Measurements from ENCODE around the gene DSCAML1. TPM values are rescaled to one million over a fixed set of nuclear protein-coding genes. Genes with fewer than 3 reads are reported as not detected.

The DSCAML1 gene
- total RNA-seq, 1 experiment from 2014 or later, result 0.15 TPM

- Histone ChIP-seq H2BK15ac (ENCODE audit: low read depth, low read length) (no peak overlapping the region), H4K20me1 (ENCODE audit: control insufficient read depth, insufficient read depth, insufficient read length) (no peaks in the 10 kb centered on the region), H2BK20ac (ENCODE audit: low read depth, low read length, poor library complexity, severe bottlenecking) (no peak overlapping the region), H4K5ac (ENCODE audit: insufficient read length, low read depth, low read length) (no peak overlapping the region), H3K9me3 (ENCODE audit: control insufficient read depth, low read depth, low read length) (peaks cover 5% of the 10 kb centered on the region), H3K23me2 (ENCODE audit: insufficient read length, low read depth, low read length, poor library complexity, severe bottlenecking) (no peaks in the 10 kb centered on the region), H3K79me1 (ENCODE audit: insufficient read depth, low read depth, low read length, poor library complexity, severe bottlenecking) (no peaks in the 10 kb centered on the region), H3K4me2 (ENCODE audit: insufficient read depth, insufficient read length, low read length) (no peak overlapping the region), H3K14ac (ENCODE audit: insufficient read depth, low read length) (no peak overlapping the region), H3K18ac (ENCODE audit: insufficient read length, low read depth, low read length) (no peak overlapping the region), H3K4ac (ENCODE audit: low read depth, low read length) (no peak overlapping the region), H2BK5ac (ENCODE audit: insufficient read length, low read length) (no peak overlapping the region), H3K9ac (ENCODE audit: extremely low read depth, insufficient read length, low read length) (no peak overlapping the region), H4K8ac (replicated peaks; ENCODE audit: insufficient read length, low read depth, low read length) (no peak overlapping the region), H3K27ac (ENCODE audit: insufficient read length, low read depth, low read length) (no peak overlapping the region), H3K79me2 (ENCODE audit: insufficient read depth, low read length) (no peaks in the 10 kb centered on the region), H3T11ph (ENCODE audit: low read length) (no peak overlapping the region), H3K56ac (ENCODE audit: insufficient read length, low read depth, low read length) (no peak overlapping the region), H4K91ac (ENCODE audit: insufficient read length, low read depth, low read length) (no peak overlapping the region), H2BK12ac (ENCODE audit: insufficient read length, low read depth, low read length) (no peak overlapping the region), H3K23ac (ENCODE audit: insufficient read length, low read depth, low read length) (no peak overlapping the region), H3K27me3 (ENCODE audit: insufficient read depth, low read length) (no peaks in the 10 kb centered on the region), H2AK5ac (ENCODE audit: insufficient read length, low read length) (no peak overlapping the region), H2BK120ac (ENCODE audit: low read depth, low read length, poor library complexity, severe bottlenecking) (no peak overlapping the region), H2AFZ (ENCODE audit: low read length) (no peak overlapping the region), H3K4me1 (ENCODE audit: insufficient read depth, low read length) (no peaks in the 10 kb centered on the region; the same call in 1 of the 2 replicates)
- no CpG with 5 or more reads among the region's 1 CpG for WGBS (ENCODE audit: extremely low coverage, insufficient read length, low lambda C conversion rate)
- no peak overlapping the region for H3K4me3 Mint-ChIP-seq
- peaks cover 14 to 16% of the 10 kb centered on the region in 2 experiments for H3K9me3 Mint-ChIP-seq
- peaks cover 30 to 38% (median 36%) of the 10 kb centered on the region in 3 experiments for H3K36me3 Mint-ChIP-seq (ENCODE audit: insufficient read depth in 1 of 3, low read depth in 3 of 3)
- H3K4me1 Mint-ChIP-seq, result peaks cover 17 to 20% of the 10 kb centered on the region in 2 experiments
- no peak for DNase-seq
- H3K27ac Mint-ChIP-seq, result no peak overlapping the region
- no peaks in the 10 kb centered on the region; the same call in 1 of the 2 replicates for H3K27me3 Mint-ChIP-seq (ENCODE audit: low read depth)
- TF ChIP-seq CTCF (conservative IDR thresholded peaks at IDR 0.05), result no peak
Measured at GRCh38 chr11:117410238-117410637, 386.8 kb downstream of the DSCAML1 start.

Measured in H9 (cell line).